T-helper 2 cell treated with Interferon-gamma antibody and Interleukin-4, amounts not matched to agents 100 ng/mL and 5 ng/mL, for 36 hours (primary cell): ENCODE data around the gene SORCS2. TPM values are rescaled to one million over a fixed set of nuclear protein-coding genes. Genes with fewer than 3 reads are reported as not detected.
"Not testable (repeated sequence)": the region's sequence is repeated elsewhere in the genome, so short reads cannot be mapped to it uniquely, and the experiment has no call there.

Experiments
- intact Hi-C: fragments of 100-400 bp; cut with micrococcal nuclease; formaldehyde crosslinking; loops from one replicate; pipeline ENCODE4 v1.15.1; 2023
- total RNA-seq: library from RNA; stranded (reverse); gene quantifications from 2 replicates; pipeline ENCODE4 v1.2.3, GENCODE V29; 2022

SORCS2 gene
- total RNA-seq, 1 donor from 2014 or later = 0.05 TPM

GRCh38 chr4:7598939-7599790 is 406.8 kb downstream of the SORCS2 start:
- intact Hi-C loops = no loop called here

DNA sequence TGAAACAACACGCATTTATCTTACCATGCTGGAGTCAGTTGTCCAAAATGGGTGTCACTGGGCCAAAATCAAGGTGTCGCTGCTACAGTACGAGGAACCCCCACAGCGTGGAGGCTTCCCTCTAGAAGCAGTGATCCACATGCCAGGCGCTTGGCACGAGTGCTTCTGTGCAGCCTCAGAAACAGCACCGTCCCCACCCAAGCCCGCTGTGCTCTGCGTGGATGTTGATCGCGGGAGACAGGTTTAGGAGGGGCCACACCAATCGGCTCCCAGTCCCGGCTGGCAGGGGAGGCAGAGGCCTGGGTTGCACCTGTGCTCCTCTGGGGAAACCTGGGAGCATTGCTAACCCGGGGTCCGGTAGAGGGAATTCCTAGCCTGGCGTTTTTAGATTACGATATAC is 407.9 kb downstream of the SORCS2 start:
- intact Hi-C loops = no loop called here

DNA sequence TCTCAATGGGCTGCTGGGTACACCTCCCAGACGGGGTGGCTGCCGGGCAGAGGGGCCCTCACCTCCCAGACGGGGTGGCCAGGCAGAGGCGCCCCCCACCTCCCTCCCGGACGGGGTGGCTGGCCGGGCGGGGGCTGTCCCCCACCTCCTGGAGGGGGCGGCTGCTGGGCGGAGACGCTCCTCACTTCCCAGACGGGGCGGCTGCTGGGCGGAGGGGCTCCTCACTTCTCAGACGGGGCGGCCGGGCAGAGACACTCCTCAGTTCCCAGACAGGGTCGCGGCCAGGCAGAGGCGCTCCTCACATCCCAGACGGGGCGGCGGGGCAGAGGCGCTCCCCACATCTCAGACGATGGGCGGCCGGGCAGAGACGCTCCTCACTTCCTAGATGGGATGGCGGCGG is 409.8 kb downstream of the SORCS2 start:
- intact Hi-C loops = not testable (repeated sequence)

GRCh38 chr4:7607156-7607910 is 415.0 kb downstream of the SORCS2 start:
- intact Hi-C loops = no loop called here

- intact Hi-C loops = no loop called here
These were observed 415.7 kb downstream of the SORCS2 start for GRCh38 chr4:7608046-7608445.

DNA sequence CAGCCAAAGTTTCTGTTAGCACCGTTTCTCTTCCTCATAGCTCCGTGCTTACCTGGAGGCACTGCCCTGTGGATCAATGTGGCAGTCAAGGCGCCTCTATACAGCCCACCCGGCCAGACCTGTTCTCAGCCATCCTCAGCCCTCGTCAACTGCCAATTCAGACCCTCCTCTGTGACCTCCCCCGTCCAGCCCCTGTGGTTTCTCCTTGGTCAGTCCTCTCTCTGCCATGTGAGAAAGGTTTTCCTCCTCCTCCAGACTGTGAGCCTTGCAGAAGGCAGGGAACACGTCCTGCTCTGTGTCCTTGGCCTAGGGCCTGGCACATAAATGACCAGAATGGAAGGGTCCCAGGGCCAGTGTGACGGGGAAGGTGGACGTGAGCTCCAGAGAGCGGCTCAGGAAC is 417.0 kb downstream of the SORCS2 start:
- intact Hi-C loops = no loop called here

GRCh38 chr4:7610022-7610670 is 417.8 kb downstream of the SORCS2 start:
- intact Hi-C loops = no loop called here

- intact Hi-C loops = no loop called here
These were observed 418.5 kb downstream of the SORCS2 start for GRCh38 chr4:7610841-7611240.

DNA sequence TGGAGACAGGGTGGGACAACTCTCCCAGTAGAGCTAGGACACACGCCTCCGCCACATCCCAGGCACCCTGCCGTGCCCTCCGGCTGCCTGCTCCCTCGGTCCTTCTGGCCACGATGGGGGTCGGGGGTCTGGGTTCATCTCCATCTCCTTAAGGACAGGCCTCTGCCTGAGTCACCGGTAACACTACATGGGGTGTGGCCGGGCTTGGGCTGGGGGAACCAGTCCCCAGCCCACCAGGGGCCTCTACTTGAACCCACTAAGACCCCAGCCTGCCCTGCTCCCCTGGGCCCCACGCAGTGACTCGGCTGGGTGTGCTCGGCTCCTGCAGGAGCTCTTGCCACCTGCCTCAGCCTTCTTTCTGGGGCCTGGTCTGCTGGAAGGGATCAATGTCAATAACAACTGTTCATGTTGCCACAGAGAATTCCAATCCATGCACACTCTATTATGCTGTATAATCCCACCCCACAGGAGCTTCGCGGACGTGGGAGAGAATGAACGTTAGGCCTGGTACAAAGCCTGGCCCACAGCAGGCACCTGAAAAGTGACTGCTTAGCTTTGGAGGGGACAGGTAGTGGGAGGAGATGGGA is 420.1 kb downstream of the SORCS2 start:
- intact Hi-C loops = no loop called here

GRCh38 chr4:7614350-7614949 is 422.1 kb downstream of the SORCS2 start:
- intact Hi-C loops = no loop called here

GRCh38 chr4:7616193-7616592 is 423.9 kb downstream of the SORCS2 start:
- intact Hi-C loops = no loop called here

GRCh38 chr4:7618361-7618760 is 426.0 kb downstream of the SORCS2 start:
- intact Hi-C loops = no loop called here

DNA sequence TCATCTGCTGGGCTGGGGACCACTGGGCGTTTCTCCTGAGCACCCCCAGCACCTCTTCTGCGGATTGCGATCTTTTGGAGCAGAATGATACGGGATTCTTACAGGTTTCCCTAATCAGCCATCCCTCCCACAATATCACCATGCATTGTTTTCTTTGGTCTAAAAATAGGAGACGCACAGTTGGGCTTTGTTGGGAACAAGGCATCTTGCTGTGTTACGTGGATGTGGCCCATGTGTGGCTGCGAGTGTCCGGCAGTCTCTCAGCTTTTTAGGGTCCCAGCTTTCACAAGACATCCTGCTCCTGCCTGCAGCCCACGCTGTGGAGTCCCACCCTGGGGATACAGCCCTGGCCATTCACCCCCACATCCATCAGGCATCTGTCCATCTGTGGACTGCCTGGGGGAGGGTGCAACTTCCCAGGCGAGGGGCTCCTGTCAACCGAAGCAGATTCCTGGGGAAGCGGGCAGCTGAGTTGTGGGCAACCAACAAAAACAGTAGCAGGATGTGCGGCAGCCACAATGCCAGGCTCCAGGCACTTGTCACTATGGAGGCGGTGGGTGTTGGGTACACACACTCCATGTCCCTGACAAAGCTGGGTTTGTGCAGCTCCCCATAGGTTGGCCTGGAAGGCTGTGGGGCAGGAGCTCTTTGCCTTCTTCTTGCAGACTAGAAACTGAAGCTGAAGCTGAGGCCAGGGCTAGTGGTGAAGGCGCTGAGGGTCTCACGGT is 427.9 kb downstream of the SORCS2 start:
- intact Hi-C loops = no loop called here

- intact Hi-C loops = no loop called here
These were observed 428.5 kb downstream of the SORCS2 start for GRCh38 chr4:7620814-7621176.

GRCh38 chr4:7621252-7622035 is 429.1 kb downstream of the SORCS2 start:
- intact Hi-C loops = no loop called here

- intact Hi-C loops = no loop called here
These were observed 430.0 kb downstream of the SORCS2 start for GRCh38 chr4:7622371-7622770.

DNA sequence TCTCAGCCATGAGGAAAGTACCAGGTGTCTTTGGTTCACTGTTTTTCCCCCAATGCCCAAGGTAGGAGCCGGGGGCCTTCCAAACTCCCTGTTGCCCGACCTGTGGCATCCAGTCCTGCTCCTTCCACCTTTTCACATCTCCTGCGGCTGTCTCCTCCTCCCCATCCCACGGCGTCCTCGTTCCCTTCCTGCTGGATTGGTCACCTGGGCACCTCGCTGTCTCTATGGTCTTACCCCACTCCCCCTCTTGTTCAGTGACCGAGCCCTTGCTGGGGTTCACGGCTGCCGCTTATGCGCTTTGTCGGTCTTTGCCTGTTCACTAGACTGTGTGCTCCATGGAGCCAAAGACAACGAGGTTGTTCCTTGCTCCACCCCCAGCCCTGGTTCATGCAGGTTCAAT is 431.1 kb downstream of the SORCS2 start:
- intact Hi-C loops = no loop called here

GRCh38 chr4:7624396-7624980 is 432.1 kb downstream of the SORCS2 start:
- intact Hi-C loops = no loop called here

DNA sequence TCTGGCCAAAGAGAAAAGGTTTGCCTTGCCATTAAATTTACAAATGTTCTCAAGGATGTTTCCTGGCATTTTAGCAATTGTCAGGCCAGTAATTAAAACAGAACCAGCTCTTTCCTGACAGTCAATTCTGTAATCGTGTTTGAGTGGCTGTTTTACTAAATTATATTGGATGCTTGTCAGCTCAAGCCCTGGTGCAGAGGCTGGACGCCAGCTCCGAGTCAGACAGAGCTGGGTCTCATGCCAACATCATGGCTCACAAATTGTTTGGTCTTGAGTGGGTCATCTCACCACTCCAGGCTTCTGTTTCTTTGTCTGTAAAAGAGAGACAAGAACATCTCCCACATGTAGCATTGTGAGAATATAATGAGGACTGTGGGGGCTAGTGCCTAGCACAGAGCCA is 432.7 kb downstream of the SORCS2 start:
- intact Hi-C loops = no loop called here

GRCh38 chr4:7626531-7626930 is 434.2 kb downstream of the SORCS2 start:
- intact Hi-C loops = no loop called here
